Skin of body (tissue), 2 donors: ENCODE measurements around the gene GJB4. TPM values are rescaled to one million over a fixed set of nuclear protein-coding genes. Genes with fewer than 3 reads are reported as not detected.
"Not testable (repeated sequence)": the region's sequence is repeated elsewhere in the genome, so short reads cannot be mapped to it uniquely, and the experiment has no call there.

Experiments
- DNase-seq: peaks from one replicate; lab custom pipeline; 2025; lab: John Stamatoyannopoulos, UW
- total RNA-seq: library from RNA; depleted of rRNA; stranded (reverse); fragments of >200 nt; gene quantifications from one replicate; pipeline ENCODE4 v1.2.3, GENCODE V29; 2014

GJB4 gene
- total RNA-seq, 1 donor from 2014 or later, result 4.7 TPM

DNA sequence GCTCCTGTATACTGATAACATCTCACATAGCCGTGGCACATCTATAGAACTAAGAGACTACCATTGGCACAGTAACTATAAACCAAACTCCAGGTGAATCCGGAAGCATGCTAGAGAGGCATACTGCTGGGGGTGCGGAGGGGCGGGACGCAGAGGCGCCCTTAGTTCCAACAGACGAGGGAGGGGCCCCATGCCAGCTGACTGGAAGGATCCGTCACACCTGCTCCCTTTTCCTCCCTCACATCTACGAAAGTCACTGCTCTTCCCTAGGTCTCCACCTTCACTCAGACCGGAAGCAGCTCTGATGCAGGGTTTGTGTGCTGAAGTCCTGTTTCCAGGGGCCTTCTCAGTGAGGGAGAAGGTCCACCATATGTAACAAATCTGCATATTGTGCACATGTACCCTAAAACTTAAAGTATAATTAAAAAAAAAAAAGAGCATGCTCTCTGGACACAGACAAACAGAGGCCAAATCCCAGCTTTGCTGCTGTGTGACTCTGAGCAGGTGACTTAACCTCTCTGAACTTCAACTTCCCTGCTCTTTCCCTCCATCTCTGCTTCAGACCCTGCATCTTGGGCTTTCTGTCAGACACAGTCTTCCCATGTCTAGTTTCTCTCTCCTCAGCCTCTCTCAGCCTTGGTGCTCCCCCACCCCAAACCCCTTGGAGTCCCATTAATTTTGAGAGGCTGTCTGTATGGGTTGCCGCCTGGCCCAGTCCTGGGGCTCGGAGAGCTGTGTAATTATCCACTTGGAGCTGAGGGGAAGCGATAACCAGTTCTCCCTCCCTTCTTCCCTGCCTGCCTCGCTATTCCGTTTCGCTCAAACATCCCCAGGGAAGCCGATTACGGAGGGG is 12.5 kb upstream of the GJB4 start:
- DNase-seq, result no peak

GRCh38 chr1:34747638-34747941 is 11.9 kb upstream of the GJB4 start:
- DNase-seq, result no peak

- no peak for DNase-seq
Observed at GRCh38 chr1:34749992-34750391, 9.5 kb upstream of the GJB4 start.

DNA sequence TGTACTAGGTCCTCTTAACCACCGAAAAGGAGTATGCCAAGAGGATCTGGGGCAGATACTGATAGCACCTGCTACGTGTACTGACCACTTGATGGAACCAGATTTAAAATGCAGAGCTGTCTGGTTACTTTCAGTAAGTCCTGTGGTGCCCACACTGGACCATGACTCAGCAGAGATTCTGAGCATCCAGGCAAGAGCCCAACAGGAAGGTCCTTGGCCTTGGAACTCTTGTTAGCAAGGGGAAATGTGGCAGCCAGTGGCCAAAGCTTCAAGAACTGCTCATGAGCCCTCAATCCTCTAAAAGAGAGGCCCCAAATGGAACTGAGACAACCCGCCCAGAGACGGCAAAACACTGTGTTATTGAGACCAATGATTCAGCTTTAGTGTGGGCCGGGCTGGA is 8.9 kb upstream of the GJB4 start:
- DNase-seq, result no peak

GRCh38 chr1:34753163-34753562 is 6.4 kb upstream of the GJB4 start:
- no peak for DNase-seq

- no peak for DNase-seq
Observed at GRCh38 chr1:34754964-34755637, 4.4 kb upstream of the GJB4 start, which contains the start of gene GJB5. Gene GJB5, plus strand, starts transcription at chr1:34755047. Its CDS starts 2,284 bp downstream, at chr1:34757331.

GRCh38 chr1:34755961-34756360 is 3.6 kb upstream of the GJB4 start:
- no peak for DNase-seq

- DNase-seq, result no peak
Observed at GRCh38 chr1:34757386-34757785, 2.2 kb upstream of the GJB4 start.

- DNase-seq, result no peak
Observed at GRCh38 chr1:34758751-34759150, 789 bp upstream of the GJB4 start.

DNA sequence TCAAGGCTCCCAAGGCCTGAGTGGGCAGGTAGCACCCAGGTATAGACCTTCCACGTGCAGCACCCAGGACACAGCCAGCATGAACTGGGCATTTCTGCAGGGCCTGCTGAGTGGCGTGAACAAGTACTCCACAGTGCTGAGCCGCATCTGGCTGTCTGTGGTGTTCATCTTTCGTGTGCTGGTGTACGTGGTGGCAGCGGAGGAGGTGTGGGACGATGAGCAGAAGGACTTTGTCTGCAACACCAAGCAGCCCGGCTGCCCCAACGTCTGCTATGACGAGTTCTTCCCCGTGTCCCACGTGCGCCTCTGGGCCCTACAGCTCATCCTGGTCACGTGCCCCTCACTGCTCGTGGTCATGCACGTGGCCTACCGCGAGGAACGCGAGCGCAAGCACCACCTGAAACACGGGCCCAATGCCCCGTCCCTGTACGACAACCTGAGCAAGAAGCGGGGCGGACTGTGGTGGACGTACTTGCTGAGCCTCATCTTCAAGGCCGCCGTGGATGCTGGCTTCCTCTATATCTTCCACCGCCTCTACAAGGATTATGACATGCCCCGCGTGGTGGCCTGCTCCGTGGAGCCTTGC is 1.7 kb downstream of the GJB4 start:
- DNase-seq, result no peak

DNA sequence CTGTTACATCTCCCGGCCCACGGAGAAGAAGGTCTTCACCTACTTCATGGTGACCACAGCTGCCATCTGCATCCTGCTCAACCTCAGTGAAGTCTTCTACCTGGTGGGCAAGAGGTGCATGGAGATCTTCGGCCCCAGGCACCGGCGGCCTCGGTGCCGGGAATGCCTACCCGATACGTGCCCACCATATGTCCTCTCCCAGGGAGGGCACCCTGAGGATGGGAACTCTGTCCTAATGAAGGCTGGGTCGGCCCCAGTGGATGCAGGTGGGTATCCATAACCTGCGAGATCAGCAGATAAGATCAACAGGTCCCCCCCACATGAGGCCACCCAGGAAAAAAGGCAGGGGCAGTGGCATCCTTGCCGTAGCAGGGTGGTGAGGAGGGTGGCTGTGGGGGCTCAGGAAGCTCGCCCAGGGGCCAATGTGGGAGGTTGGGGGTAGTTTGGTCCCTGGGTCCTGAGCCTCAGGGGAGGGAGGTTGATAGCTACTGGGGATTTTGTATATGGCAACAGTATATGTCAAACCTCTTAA is 2.3 kb downstream of the GJB4 start:
- DNase-seq, result no peak

GRCh38 chr1:34762474-34763141 is 3.1 kb downstream of the GJB4 start:
- no peak for DNase-seq

- DNase-seq, result no peak
Observed at GRCh38 chr1:34763142-34763781, 3.7 kb downstream of the GJB4 start.

DNA sequence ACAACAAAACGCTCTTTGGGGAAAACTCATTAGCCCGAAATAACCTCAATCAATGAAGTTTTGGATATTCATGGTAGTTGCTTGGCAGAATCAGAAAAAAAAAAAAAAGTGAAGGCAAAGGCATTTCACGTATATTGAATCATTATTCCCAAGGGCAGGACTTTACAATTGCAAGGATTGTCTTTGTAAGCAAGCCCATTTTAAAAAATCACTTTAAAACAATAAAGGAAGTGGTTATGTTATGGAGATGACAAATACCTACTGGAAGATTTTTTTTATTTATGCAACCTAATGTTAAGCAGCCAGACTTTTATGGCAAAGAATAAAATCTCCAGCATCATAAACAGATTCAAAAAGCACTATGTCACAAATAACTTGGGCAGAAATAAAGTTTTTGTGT is 9.3 kb downstream of the GJB4 start:
- DNase-seq, result no peak

DNA sequence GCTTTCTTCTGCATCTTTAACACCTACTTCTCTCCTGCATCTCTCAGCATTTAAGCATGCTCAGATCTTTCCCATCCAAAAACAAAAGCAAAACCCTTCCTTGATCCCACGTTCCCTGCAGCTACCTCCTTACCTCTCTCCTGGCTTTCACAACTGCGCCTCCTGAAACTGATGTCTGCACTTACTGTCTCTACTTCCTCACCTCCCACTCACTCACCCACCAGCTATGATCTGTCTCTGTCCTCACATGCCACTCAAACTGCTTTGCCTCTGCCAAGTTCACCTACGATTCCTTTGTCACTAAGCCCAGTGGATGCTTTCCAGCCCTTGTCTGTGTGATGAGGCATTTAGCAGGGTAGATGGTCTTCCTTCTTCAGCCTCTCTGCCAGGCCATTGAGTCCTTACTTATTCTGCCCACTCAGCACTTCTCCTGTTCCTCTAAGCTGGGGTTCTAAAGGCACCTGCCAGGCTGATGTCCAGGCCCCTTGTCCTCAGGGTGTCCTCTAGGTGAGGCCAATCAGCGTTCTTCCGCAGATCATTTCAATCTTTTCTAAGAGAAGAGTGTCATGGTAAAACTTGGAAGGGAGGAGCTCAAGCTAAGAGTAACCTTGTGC is 11.5 kb downstream of the GJB4 start:
- no peak for DNase-seq

DNA sequence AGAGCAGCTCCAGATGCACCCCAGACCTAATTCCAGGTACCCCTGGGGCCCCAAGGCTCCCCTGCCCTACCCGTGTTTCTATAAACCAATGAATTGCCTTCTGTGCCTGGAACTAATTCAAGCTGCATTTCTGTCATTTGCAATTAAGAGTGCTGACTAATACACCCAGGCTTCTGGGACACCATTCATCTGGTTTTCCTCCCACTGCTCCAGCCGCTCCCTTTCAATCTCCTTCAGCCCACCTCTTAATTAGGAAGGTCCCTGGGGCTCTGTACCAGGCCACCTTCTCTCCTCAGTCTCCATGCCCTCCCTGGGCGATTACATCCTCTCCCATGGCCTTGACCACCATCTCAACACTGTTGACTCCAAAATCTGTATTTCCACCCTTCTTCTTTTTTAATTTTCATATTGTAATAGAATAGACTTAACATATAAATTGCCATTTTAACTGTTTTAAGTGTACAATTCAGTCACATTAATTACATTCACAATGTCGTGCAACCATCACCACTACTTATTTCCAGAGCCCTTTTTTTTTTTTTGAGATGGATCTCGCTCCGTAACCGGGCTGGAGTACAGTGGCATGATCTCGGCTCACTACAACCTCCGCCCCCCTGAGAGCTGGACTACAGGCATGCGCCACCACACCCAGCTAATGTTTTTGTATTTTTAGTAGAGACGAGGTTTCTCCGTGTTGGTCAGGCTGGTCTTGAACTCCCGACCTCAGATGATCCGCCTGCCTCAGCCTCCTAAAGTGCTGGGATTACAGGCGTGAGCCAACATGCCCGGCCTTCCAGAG is 12.2 kb downstream of the GJB4 start:
- DNase-seq, result no peak

DNA sequence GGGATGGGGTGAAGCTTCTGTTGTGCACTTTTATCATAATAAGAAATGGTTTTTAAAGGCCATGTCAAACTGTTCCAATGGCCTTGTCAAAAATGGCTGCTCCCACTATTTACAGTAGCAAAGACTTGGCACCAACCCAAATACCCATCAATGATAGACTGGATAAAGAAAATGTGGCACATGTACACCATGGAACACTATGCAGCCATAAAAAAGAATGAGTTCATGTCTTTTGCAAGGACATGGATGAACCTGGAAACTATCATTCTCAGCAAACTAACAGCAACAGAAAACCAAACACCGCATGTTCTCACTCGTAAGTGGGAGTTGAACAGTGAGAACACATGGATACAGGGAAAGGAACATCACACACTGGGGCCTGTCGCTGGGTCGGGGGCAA is 13.6 kb downstream of the GJB4 start:
- not testable (repeated sequence) for DNase-seq

DNA sequence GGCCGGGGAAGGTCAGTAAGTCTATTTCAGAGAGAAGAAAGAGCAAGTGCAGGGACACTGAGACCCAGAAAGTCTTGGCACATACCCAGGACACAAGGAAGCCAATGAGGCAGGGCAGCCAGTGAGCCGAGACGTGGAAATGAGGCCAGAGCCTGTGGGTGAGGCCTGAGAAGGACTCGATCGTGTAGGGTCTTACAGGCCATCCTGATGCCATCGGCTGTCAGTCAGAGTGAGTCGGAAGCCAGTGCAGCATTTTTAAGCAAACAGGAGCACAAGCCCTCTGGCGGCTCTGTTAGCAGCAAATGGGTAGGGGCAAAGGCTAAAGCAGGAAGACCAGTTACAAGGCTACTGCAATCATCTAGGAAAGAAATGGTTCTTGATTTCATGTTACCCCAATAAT is 15.4 kb downstream of the GJB4 start:
- DNase-seq, result no peak

GRCh38 chr1:34776911-34777310 is 17.4 kb downstream of the GJB4 start:
- no peak for DNase-seq
